Spleen (tissue), 11 donors: Measurements from ENCODE around the gene ZBP1. TPM values are rescaled to one million over a fixed set of nuclear protein-coding genes. Genes with fewer than 3 reads are reported as not detected.

Experiments
- DNase-seq: peaks from one replicate; pipeline ENCODE4 v3.0.0-alpha.2; 2020
- H3K27ac ChIP-seq, 8 donors: fragments of 200-600 bp; sonication (generic) in 7 of 8; 1 replicate in 4 of 8; 2 replicates in 4 of 8; pipeline versions ENCODE4 v1.5.0 to v1.8.0; 2016 to 2021; ENCODE audit warnings: inconsistent platforms in 4 of 8, mild to moderate bottlenecking in 4 of 8, moderate library complexity in 1 of 8
- H3K27me3 ChIP-seq, 7 donors: fragments of 200-600 bp; sonication (generic) in 6 of 7; replicated peaks in 1 of 7; 1 replicate in 4 of 7; 2 replicates in 3 of 7; pipeline versions ENCODE4 v1.5.0 to v1.8.0; 2016 to 2021; ENCODE audit warnings: inconsistent platforms in 3 of 7, mild to moderate bottlenecking in 1 of 7
- H3K36me3 ChIP-seq, 6 donors: fragments of 200-600 bp; sonication (generic) in 5 of 6; 1 replicate in 4 of 6; 2 replicates in 2 of 6; pipeline versions ENCODE4 v1.5.0 to v1.8.0; 2016 to 2021; ENCODE audit warnings: inconsistent platforms in 2 of 6
- H3K4me1 ChIP-seq, 6 donors: fragments of 200-600 bp; sonication (generic) in 5 of 6; 1 replicate in 3 of 6; 2 replicates in 3 of 6; pipeline versions ENCODE4 v1.5.0 to v1.8.0; 2016 to 2021; ENCODE audit warnings: inconsistent platforms in 3 of 6
- H3K4me3 ChIP-seq, 8 donors: fragments of 200-600 bp; sonication (generic) in 7 of 8; 1 replicate in 4 of 8; 2 replicates in 4 of 8; pipeline versions ENCODE4 v1.5.0 to v1.8.0; 2016 to 2021; ENCODE audit warnings: inconsistent platforms in 4 of 8, mild to moderate bottlenecking in 4 of 8, moderate library complexity in 2 of 8
- H3K9me3 ChIP-seq, 8 donors: fragments of 200-600 bp; sonication (generic) in 7 of 8; 1 replicate in 4 of 8; 2 replicates in 4 of 8; pipeline versions ENCODE4 v1.5.0 to v1.8.0; 2016 to 2021; ENCODE audit warnings: inconsistent platforms in 4 of 8
- CTCF ChIP-seq, 11 experiments: fragments of 200-600 bp in 7 of 11; fragments of 450-650 bp in 4 of 11; sonication (generic) in 4 of 11; IDR thresholded peaks in 8 of 11; conservative IDR thresholded peaks in 3 of 11; 1 replicate in 7 of 11; 2 replicates in 4 of 11; pipeline versions ENCODE4 v1.4.0 to v1.8.0; 2016 to 2021; ENCODE audit warnings: antibody characterized with exemption in 11 of 11, inconsistent platforms in 4 of 11, mild to moderate bottlenecking in 1 of 11
- POLR2A ChIP-seq, 3 donors: fragments of 450-650 bp; IDR thresholded peaks; one replicate each; pipeline ENCODE4 v1.5.1; 2017; ENCODE audit warnings: antibody characterized with exemption in 3 of 3, mild to moderate bottlenecking in 1 of 3
- POLR2AphosphoS5 ChIP-seq, 3 donors: sonication (generic); formaldehyde crosslinking; IDR thresholded peaks; one replicate each; pipeline ENCODE4 v1.5.1; 2017; ENCODE audit warnings: antibody characterized with exemption in 3 of 3
- WGBS, 5 donors: extraction: QIAGEN DNeasy Blood & Tissue Kit in 3 of 5; methylation state at CpG; one replicate each; pipeline versions ENCODE4 v1.1.5 to v1.1.7; 2013 to 2018; 5-methylcytosine and 5-hydroxymethylcytosine counted together
- intact Hi-C: fragments of 100-400 bp; cut with DNase I; formaldehyde crosslinking; loops from one replicate; pipeline ENCODE4 v1.15.0; 2023; ENCODE audit warnings: low total_unique reads
- polyA plus RNA-seq, 3 donors: library from polyadenylated mRNA; stranded (reverse); fragments of 200-250 nt; gene quantifications; one replicate each; pipeline ENCODE4 v1.2.1, GENCODE V29; 2013
- total RNA-seq, 7 donors: library from RNA; depleted of rRNA in 3 of 7; stranded (reverse); fragments of >200 nt in 3 of 7; fragmentation: NEBNext Ultra II Directional in 4 of 7; extraction: Animal tissue kit (Norgen Biotek cat#: 25700) in 4 of 7; gene quantifications; one replicate each; pipeline versions ENCODE4 v1.1.0 to v1.2.1, GENCODE V29; 2016 to 2021
- donor health status: healthy with polysubstance abuse.
- donor health status: DM: no; HTN: no; CAD: no; lungs with moderate emphysema.
- donor health status: DM: no; HTN: no; CAD: no.
- donor health status: Bipolar disorder and iron deficiency.
- donor health status: healthy.
- donor health status: DM: no; HTN: no; CAD: no.
- donor health status: DM: yes; HTN: yes; CAD: no.

Gene ZBP1
- total and polyA plus RNA-seq, 10 donors: 8.6 to 28.4 (median 16.6) TPM

- H3K36me3 ChIP-seq: peaks cover 0 to 3% (median 0%) of the 10 kb centered on the region in 6 donors
- no peak overlapping the region for H3K4me3 ChIP-seq
- no peak overlapping the region for H3K27ac ChIP-seq
- no peak for DNase-seq
- H3K27me3 ChIP-seq: peaks cover 0 to 4% (median 0%) of the 10 kb centered on the region in 7 donors
- TF ChIP-seq CTCF (IDR thresholded peaks at IDR 0.05 in 8 of 11, conservative IDR thresholded peaks at IDR 0.05 in 3 of 11) (no peak), POLR2AphosphoS5 (IDR thresholded peaks at IDR 0.05) (no peak), POLR2A (IDR thresholded peaks at IDR 0.05) (no peak)
- peaks cover 0 to 44% (median 12%) of the 10 kb centered on the region in 6 donors for H3K4me1 ChIP-seq
- WGBS, 5 donors: 76 to 88% (median 86%) methylated on average over 2 of the region's 2 CpGs
- intact Hi-C loops: loop anchor here (10.0 kb wide), 1 partner anchor 54 kb away; no protein-coding TSS in a partner anchor
- no peaks in the 10 kb centered on the region for H3K9me3 ChIP-seq
These were observed 19.0 kb downstream of the ZBP1 start for GRCh38 chr20:57601211-57601570.

GRCh38 chr20:57600320-57601210, 19.7 kb downstream of the ZBP1 start:
- H3K36me3 ChIP-seq: peaks cover 0 to 2% (median 0%) of the 10 kb centered on the region in 6 donors
- DNase-seq: no peak
- intact Hi-C loops: loop anchor here (10.0 kb wide), 1 partner anchor 54 kb away; no protein-coding TSS in a partner anchor
- H3K4me1 ChIP-seq: peaks cover 0 to 37% (median 12%) of the 10 kb centered on the region in 6 donors
- WGBS, 5 donors: 68 to 81% (median 73%) methylated on average over 12 to 13 of the region's 13 CpGs
- no peak for TF ChIP-seq POLR2AphosphoS5 (IDR thresholded peaks at IDR 0.05)
- TF ChIP-seq POLR2A (IDR thresholded peaks at IDR 0.05): no peak
- no peak for TF ChIP-seq CTCF (IDR thresholded peaks at IDR 0.05 in 8 of 11, conservative IDR thresholded peaks at IDR 0.05 in 3 of 11)
- peaks cover 0 to 4% (median 0%) of the 10 kb centered on the region in 7 donors for H3K27me3 ChIP-seq
- H3K27ac ChIP-seq: no peak overlapping the region
- no peaks in the 10 kb centered on the region for H3K9me3 ChIP-seq
- H3K4me3 ChIP-seq: no peak overlapping the region

GRCh38 chr20:57598491-57598890, 21.7 kb downstream of the ZBP1 start:
- H3K4me1 ChIP-seq: peaks cover 0 to 37% (median 20%) of the 10 kb centered on the region in 6 donors
- no peak for DNase-seq
- H3K36me3 ChIP-seq: no peaks in the 10 kb centered on the region
- WGBS, 5 donors: 77 to 91% (median 88%) methylated on average over 1 to 5 of the region's 5 CpGs
- H3K27ac ChIP-seq: no peak overlapping the region
- no peak overlapping the region for H3K4me3 ChIP-seq
- H3K27me3 ChIP-seq: peaks cover 0 to 10% (median 0%) of the 10 kb centered on the region in 7 donors
- no peaks in the 10 kb centered on the region for H3K9me3 ChIP-seq
- TF ChIP-seq POLR2AphosphoS5 (IDR thresholded peaks at IDR 0.05) (no peak), CTCF (IDR thresholded peaks at IDR 0.05 in 8 of 11, conservative IDR thresholded peaks at IDR 0.05 in 3 of 11) (no peak), POLR2A (IDR thresholded peaks at IDR 0.05) (no peak)
- intact Hi-C loops: loop anchor here (10.0 kb wide), 1 partner anchor 576 kb away; no protein-coding TSS in a partner anchor

- 73 to 92% (median 77%) methylated on average over 4 to 10 of the region's 10 CpGs for WGBS, 5 donors
- peak; percentile 76 for DNase-seq
- H3K36me3 ChIP-seq: no peaks in the 10 kb centered on the region
- H3K9me3 ChIP-seq: no peaks in the 10 kb centered on the region
- peaks cover 0 to 41% (median 20%) of the 10 kb centered on the region in 6 donors for H3K4me1 ChIP-seq
- no peak overlapping the region for H3K27ac ChIP-seq
- intact Hi-C loops: loop anchor here (10.0 kb wide), 1 partner anchor 577 kb away; no protein-coding TSS in a partner anchor
- peaks cover 0 to 11% (median 0%) of the 10 kb centered on the region in 7 donors for H3K27me3 ChIP-seq
- no peak overlapping the region for H3K4me3 ChIP-seq
- no peak for TF ChIP-seq POLR2A (IDR thresholded peaks at IDR 0.05)
- TF ChIP-seq CTCF (IDR thresholded peaks at IDR 0.05 in 8 of 11, conservative IDR thresholded peaks at IDR 0.05 in 3 of 11): no peak
- TF ChIP-seq POLR2AphosphoS5 (IDR thresholded peaks at IDR 0.05): no peak
These were observed 22.2 kb downstream of the ZBP1 start for GRCh38 chr20:57598060-57598459.
